MCF 10A (cell line): ENCODE results near the gene CYSTM1. TPM values are rescaled to one million over a fixed set of nuclear protein-coding genes. Genes with fewer than 3 reads are reported as not detected.

ENCODE experiments used
- BruUV-seq: library from RNA; stranded (reverse); fragments of 400-500 nt; replicated peaks from 2 replicates; lab custom pipeline; 2021; lab: Mats Ljungman, UMichigan
- CTCF ChIA-PET: fragments of 300-600 bp; sonication (Branson Sonifier 250); formaldehyde crosslinking; extraction: SDS; loops from one replicate; lab custom pipeline; 2021; ENCODE audit warnings: antibody characterized with exemption, inconsistent platforms; lab: Yijun Ruan, JAX
- POLR2A ChIA-PET: fragments of 300-600, 350-650 bp; sonication (Branson Sonifier 250); formaldehyde crosslinking; extraction: SDS; loops from one replicate; lab custom pipeline; 2020; ENCODE audit warnings: antibody characterized with exemption, inconsistent platforms; lab: Yijun Ruan, JAX
- DNase-seq: peaks from one replicate; pipeline ENCODE4 v3.0.0-alpha.2; 2018; ENCODE audit not compliant: unreplicated experiment
- H3K27ac Mint-ChIP-seq: one replicate; pipeline ENCODE4 v1.8.0; 2022; ENCODE audit warnings: mild to moderate bottlenecking, low read depth, mixed read lengths; ENCODE audit not compliant: unreplicated experiment
- H3K27me3 Mint-ChIP-seq: one replicate; pipeline ENCODE4 v1.8.0; 2022; ENCODE audit warnings: mixed read lengths; ENCODE audit not compliant: insufficient read depth, unreplicated experiment
- H3K36me3 Mint-ChIP-seq: one replicate; pipeline ENCODE4 v1.8.0; 2022; ENCODE audit warnings: mild to moderate bottlenecking, moderate library complexity, mixed read lengths; ENCODE audit not compliant: insufficient read depth, unreplicated experiment
- H3K4me1 Mint-ChIP-seq: one replicate; pipeline ENCODE4 v1.8.0; 2022; ENCODE audit warnings: mixed read lengths; ENCODE audit not compliant: insufficient read depth, unreplicated experiment
- H3K4me3 Mint-ChIP-seq: one replicate; pipeline ENCODE4 v1.8.0; 2022; ENCODE audit warnings: mild to moderate bottlenecking, moderate library complexity, mixed read lengths; ENCODE audit not compliant: unreplicated experiment
- H3K9me3 Mint-ChIP-seq: one replicate; pipeline ENCODE4 v1.8.0; 2022; ENCODE audit warnings: mixed read lengths; ENCODE audit not compliant: unreplicated experiment
- CTCF ChIP-seq: fragments of 200-600 bp; IDR thresholded peaks from one replicate; pipeline ENCODE4 v1.8.0; 2022; ENCODE audit warnings: antibody characterized with exemption, mild to moderate bottlenecking; ENCODE audit not compliant: unreplicated experiment
- intact Hi-C: fragments of 100-400 bp; cut with micrococcal nuclease; formaldehyde crosslinking; loops from 2 replicates; pipeline ENCODE4 v1.14.1; 2022
- total RNA-seq: library from RNA; stranded (reverse); gene quantifications from 2 replicates; pipeline ENCODE4 v1.2.3, GENCODE V29; 2022

The CYSTM1 gene
- total RNA-seq, 1 experiment from 2014 or later = 59.4 TPM

GRCh38 chr5:140216478-140217074, 41.6 kb downstream of the CYSTM1 start:
- BruUV-seq = no TSS peak
- peaks cover 32% of the 10 kb centered on the region for H3K4me1 Mint-ChIP-seq
- H3K27ac Mint-ChIP-seq = no peak overlapping the region
- TF ChIP-seq CTCF = no peak
- intact Hi-C loops = no loop called here
- H3K27me3 Mint-ChIP-seq = no peaks in the 10 kb centered on the region
- POLR2A ChIA-PET = interaction anchor here (0.5 to 3.4 kb wide), 9 partner anchors 10 to 130 kb away, joined by 3 to 23 read pairs (median 4); partner anchors contain the start of gene HBEGF
- no peak overlapping the region for H3K4me3 Mint-ChIP-seq
- CTCF ChIA-PET = interaction anchor here (0.7 to 3.4 kb wide), 10 partner anchors 19 to 1403 kb away, joined by 3 to 19 read pairs (median 6); partner anchors contain the start of gene DIAPH1
- H3K9me3 Mint-ChIP-seq = no peaks in the 10 kb centered on the region
- DNase-seq = no peak
- no peaks in the 10 kb centered on the region for H3K36me3 Mint-ChIP-seq

GRCh38 chr5:140217299-140218026, 42.5 kb downstream of the CYSTM1 start:
- POLR2A ChIA-PET = interaction anchor here (0.5 to 3.4 kb wide), 4 partner anchors 11 to 489 kb away, joined by 3 to 23 read pairs (median 3); no protein-coding TSS in a partner anchor
- H3K27ac Mint-ChIP-seq = no peak overlapping the region
- H3K4me1 Mint-ChIP-seq = peaks cover 41% of the 10 kb centered on the region
- no peak for DNase-seq
- no peaks in the 10 kb centered on the region for H3K27me3 Mint-ChIP-seq
- no peak for TF ChIP-seq CTCF
- intact Hi-C loops = no loop called here
- no peaks in the 10 kb centered on the region for H3K9me3 Mint-ChIP-seq
- BruUV-seq = no TSS peak
- H3K36me3 Mint-ChIP-seq = no peaks in the 10 kb centered on the region
- H3K4me3 Mint-ChIP-seq = no peak overlapping the region
- CTCF ChIA-PET = interaction anchor here (0.6 to 3.4 kb wide), 6 partner anchors 18 to 145 kb away, joined by 3 to 19 read pairs (median 6); no protein-coding TSS in a partner anchor

- Mint-ChIP-seq H3K4me3 (no peak overlapping the region), H3K36me3 (no peaks in the 10 kb centered on the region), H3K9me3 (no peaks in the 10 kb centered on the region), H3K4me1 (peaks cover 50% of the 10 kb centered on the region), H3K27me3 (no peaks in the 10 kb centered on the region), H3K27ac (no peak overlapping the region)
- POLR2A ChIA-PET = interaction anchor here (0.6 to 1.1 kb wide), 3 partner anchors 104 to 427 kb away, joined by 3 to 4 read pairs (median 3); no protein-coding TSS in a partner anchor
- intact Hi-C loops = no loop called here
- DNase-seq = peak; percentile 75
- CTCF ChIA-PET = interaction anchor here (0.6 to 3.4 kb wide), 7 partner anchors 8 to 1074 kb away, joined by 3 to 16 read pairs (median 4); no protein-coding TSS in a partner anchor
- no peak for TF ChIP-seq CTCF
- no TSS peak for BruUV-seq
Measured at GRCh38 chr5:140219068-140219991, 44.3 kb downstream of the CYSTM1 start.
